NCI-H774 (cell line): ENCODE results near the gene CAPN7.
"Not testable (repeated sequence)": the region's sequence is repeated elsewhere in the genome, so short reads cannot be mapped to it uniquely, and the experiment has no call there.

Source experiments
- DNase-seq: peaks from one replicate; lab custom pipeline; 2025; lab: John Stamatoyannopoulos, UW

The CAPN7 gene

DNA sequence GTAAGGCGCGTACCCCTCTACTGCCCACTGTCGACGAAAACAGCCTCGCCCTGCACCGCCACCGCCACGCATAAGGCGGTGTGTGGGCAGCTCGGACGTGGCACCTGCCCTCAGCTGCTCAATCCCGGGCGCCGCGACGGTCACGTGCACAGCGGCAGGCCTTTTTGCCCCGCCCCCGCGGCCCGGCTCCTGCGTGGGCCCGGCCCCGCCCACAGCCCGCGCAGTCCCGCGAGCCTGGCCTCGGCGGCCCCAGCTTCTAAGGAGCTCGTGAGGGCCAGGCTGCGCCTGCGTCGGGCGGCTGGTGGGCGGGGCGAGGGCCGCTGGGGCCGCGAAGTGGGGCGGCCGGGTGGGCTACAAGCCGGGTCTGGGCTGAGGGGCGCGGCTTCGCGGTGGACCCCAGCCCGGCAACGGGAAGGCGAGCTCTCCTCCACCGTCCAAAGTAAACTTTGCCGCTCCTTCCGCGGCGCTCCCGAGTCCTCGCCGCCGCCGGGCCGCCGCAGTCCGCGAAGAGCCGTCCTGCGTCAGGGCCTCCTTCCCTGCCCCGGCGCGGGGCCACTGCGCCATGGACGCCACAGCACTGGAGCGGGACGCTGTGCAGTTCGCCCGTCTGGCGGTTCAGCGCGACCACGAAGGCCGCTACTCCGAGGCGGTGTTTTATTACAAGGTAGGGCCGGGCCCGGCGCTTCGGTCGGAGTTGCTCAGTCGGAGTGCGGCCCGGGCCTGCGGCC lies at the start of gene CAPN7:
CAPN7 (plus strand) TSS at position 313 of the 728 bp plus-strand sequence; CDS start at position 563, 250 bp downstream.
- no peak for DNase-seq

DNA sequence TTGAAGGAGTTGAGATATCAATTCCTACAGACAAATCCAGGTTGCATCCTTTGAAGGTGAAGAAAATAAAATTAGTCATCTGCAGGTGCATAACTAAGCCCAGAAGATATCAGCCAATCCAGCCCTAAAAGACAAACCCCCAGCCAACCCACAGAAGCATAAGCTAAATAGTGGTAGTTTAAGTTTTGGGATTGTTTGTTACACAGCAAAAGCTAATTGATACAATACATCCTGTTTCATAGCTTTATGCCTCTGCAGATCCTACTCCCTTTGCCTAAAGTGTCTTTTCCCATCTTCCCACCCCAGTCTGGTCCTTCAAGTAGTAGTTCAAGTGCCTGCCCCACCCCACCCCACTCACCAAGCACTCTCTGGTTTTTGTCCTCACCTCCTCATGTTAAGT lies 48.6 kb upstream of the CAPN7 start:
- DNase-seq: no peak

DNA sequence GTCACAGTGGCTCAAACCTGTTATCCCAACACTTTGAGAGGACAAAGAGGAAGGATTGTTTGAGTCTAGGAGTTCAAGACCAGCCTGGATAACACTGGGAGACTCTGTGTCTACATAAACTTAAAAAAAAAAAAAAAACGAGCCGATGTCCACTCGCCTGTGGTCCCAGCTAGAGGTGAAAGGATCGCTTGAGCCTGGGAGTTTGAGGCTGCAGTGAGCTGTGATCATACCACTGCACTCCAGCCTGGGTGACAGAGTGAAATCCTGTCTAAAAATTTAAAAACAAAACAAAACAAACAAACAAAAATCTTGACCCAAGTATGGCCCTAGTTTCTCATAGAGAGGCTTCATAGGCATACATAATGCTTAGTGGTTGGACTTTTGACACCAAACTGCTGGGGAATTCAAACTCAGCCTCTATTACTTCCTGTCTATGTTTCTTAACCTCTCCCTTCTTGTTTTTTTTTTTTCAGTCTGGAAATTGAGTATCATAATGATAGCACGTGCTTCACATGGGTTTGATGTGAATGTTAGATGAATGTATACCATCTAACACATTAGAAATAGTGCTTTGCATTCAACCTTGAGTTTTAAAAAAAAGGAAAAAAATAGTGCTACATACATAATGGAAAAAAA lies 46.4 kb upstream of the CAPN7 start:
- DNase-seq: no peak

DNA sequence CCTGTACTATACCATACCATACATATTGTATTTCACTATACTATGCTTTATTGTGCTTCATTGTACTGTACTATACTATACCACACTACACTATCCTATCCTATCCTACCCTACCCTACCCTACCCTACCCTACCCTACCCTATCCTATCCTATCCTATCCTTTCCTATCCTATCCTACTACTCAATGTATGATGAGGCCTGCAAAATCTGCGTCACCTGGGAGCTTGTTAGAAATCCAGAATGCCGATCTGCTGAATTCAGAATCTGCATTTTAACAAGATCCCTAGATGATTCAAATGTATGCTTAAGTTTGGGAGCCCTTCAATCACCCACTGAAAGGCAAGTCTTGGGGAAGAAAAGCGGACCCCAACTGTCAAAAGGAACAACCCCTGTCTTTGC lies 45.4 kb upstream of the CAPN7 start:
- DNase-seq: no peak

DNA sequence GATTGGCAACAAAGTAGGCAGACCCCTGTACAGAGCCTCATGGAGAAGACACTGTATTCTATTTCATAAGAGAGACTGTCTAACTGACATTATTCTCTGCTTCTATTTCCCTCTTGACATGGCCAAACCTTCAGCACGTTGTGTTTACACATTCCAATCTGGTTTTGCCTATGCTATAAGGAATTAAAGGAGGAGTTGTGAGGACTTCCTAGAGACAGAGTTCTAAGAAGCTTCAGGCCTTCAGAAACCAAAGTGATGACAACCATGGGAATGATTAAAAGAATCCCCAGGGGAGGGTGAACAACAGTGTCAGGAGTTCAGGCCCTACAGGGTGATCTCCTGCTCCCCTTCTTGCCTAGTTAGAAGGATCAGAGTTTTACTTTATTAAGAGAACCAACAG lies 44.9 kb upstream of the CAPN7 start:
- no peak for DNase-seq

DNA sequence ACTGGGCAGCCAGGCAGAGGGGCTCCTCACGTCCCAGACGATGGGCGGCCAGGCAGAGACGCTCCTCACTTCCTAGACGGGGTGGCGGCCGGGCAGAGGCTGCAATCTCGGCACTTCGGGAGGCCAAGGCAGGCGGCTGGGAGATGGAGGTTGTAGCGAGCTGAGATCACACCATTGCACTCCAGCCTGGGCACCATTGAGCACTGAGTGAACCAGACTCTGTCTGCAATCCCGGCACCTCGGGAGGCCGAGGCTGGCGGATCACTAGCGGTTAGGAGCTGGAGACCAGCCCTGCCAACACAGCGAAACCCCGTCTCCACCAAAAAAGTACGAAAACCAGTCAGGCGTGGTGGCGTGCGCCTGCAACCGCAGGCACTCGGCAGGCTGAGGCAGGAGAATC lies 42.4 kb upstream of the CAPN7 start:
- not testable (repeated sequence) for DNase-seq

DNA sequence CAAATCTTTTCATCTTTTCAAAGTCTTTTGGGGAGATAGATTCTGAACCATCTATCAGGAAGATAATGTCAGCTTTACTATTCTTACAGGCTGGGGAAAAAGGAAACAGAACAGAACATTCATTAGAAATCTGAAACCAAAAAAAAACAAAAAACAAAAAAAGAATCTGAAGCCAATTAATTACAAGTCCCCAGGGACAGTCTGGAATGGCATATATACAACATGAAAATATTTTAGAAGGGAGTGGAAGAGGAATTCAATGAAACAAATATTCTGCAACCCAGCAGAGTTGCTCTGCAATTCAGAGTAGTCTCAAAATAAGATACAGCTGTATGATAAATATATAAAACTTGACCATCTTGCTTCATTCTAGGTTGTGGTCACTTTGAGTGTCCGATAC lies 41.7 kb upstream of the CAPN7 start:
- DNase-seq: no peak

DNA sequence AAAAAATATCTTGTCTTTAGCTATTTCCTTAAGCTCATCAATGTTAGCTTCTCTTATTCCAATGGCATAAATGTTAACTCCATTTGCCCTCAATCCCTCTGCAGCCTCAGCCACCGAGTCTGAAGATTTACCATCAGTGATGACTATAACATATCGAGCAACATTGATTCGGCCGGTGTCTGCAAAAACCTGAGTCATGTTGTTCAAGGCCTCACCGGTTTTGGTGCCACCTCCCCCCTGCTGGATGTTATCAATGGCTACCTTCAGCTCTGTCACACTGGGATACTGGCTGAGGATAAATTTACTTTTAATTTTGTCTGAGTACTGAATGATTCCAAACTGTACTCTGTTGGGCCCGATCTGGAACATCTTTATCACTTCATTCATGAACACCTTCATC lies 41.0 kb upstream of the CAPN7 start:
- no peak for DNase-seq

DNA sequence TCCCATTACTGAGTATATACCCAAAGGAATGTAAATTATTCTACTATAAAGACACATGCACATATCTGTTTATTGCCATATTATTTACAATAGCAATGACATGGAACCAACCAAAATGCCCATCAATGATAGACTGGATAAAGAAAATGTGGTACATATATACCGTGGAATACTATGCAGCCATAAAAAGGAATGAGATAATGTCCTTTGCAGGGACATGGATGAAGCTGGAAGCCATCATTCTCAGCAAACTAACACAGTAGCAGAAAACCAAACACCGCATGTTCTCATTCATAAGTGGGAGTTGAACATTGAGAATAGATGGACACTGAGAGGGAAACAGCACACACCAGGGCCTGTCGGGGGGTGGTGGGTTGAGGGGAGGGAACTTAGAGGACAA lies 39.7 kb upstream of the CAPN7 start:
- not testable (repeated sequence) for DNase-seq

DNA sequence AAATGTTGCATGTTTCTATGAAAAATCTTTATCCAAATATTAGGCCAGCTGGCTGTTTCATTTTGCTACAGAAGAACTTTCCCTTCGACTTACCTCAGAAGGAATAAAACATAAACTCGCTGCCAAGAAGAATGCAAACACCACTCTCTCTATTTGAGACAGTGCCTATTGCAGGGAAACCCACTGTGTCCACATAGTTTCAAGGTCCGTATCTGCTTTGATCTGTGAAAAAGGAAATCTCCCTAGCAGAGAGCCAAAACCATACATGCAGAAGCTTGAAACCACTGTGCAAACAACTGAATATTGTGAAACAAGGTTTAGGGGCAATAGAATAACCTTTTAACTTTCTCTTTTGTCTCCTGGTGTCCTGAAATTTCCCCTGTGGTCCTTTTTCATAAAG lies 35.0 kb upstream of the CAPN7 start:
- no peak for DNase-seq

DNA sequence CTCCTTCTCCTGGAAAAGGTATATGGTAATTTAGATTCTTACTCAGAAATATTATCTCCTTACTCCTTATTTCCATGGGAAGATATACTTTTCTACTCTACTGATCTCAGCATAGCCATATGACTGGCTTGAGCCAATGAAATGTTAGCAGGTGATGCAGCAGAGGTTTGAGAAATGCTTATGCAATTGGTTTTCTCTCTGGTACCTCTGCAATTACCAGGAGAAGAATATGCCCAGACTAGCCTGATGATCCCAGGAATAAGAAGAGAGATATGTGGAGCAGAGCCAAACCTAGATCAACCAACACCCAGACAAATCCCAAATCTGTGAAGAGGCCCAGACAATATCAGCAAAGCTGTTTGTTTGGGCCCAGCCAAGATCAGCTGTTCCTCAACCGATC lies 33.2 kb upstream of the CAPN7 start:
- no peak for DNase-seq

DNA sequence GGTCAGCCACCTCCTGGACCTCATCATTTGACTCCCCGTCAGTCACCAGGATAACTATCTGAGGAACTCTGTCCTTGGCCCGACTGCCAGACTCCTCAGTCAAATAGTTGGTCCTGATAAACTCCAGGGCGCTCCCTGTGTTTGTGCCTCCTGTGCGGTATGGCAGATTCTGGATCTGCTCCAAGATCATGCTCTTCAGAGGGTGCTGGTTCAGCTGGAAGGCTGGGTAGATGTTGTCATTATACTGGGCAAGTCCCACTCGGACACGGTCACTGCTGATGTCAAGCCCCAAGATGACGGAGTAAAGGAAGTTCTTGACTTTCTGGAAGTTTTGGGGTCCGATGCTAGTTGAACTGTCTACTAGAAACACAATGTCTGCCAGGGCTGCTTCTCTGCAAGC lies 31.1 kb upstream of the CAPN7 start:
- no peak for DNase-seq

DNA sequence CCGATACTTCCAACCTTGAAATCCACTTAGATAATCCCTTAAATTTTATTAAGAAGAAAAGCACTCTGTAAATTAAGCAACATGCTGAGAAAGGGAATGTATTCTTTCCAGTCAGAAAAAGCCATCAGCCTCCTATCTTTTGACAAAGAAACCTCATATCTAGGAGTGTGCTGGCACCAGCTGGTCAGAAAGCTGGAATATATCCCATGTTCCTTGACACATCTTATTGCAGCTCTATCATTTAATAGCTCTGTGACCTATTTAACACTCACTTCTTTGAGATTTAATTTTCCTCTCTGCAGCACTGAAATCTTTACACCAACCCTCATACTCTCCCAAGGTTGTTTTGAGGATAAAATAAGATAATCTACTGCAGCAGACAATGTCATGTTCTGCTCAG lies 30.4 kb upstream of the CAPN7 start:
- no peak for DNase-seq

DNA sequence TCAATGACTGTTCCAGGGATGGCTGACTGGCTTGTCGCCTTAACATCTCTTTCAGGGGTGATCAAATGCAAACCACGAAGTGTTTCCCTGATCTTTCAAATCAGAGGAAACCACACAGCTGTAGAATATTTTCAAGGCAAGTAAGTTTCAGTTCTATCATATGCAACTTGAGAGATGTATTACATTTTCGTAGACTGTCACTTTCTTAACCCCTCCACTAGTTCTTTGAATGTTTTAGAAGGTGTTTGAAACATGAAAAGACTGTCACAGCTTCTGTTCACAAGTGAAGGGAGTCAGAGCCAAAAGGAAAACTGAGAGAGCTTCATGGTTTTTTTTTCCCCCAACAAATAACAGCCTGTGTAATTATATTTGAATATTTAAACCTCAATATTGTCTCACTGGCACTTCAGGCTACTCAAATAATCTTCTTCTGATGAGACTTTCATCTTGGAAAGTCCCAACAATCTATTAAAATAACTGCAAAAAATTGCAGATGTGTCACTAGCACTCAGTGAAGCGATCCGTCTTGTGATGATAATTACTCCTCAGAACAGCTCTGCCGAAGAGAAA lies 25.9 kb upstream of the CAPN7 start:
- no peak for DNase-seq

DNA sequence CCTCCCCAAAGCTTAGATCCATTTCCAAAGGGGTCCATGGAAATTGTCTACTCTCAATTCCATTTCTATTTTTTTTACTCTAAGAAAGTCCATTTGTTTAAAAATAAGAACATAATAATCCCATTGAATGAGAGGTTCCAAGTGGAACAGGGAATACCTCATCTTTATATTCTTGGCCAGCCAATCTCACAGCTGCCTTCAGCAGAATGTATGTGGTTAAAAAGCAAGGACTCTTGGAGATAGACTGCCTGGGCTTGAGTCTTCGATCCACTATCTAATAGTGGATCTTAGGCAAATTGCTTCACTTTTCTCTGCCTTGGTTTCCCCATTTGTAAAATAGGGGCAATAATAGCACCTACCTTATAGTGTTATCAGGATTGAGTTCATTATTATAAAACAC lies 24.5 kb upstream of the CAPN7 start:
- no peak for DNase-seq

DNA sequence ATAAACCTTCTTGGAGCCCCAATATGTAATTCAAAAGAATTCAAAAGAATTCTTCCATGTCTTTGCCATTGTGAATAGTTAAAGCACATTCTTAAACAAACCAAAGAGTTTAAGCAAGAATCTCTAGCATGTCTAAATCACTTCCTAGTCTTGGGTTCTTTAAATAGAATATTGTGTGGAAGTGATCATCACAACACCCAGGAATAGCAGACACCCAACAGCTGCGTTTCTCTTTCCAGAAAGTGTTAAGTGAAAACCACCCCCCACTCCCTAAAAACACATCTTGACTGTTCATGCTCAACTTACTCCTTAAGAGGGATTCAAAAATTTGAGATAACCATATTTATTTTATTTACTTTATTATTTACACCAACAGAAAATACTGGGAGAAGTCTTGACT lies 24.1 kb upstream of the CAPN7 start:
- no peak for DNase-seq

DNA sequence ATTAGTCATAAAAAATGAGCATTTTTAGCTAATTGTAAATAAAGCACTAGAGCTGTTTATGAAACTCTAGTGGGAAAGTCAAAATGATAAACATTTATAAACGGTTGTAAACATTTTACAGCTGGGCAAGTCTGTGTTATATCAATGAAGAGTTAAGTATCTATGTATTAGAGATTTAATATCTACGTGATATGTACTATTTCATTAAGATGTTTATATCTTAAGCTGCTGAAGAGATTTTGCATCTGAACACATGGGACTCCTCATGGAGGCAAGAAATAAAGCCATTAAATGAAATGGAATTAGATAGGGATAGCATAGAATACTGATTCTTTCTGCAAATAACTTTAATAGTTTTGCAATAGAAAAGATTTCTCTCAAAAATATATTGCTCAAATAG lies 23.0 kb upstream of the CAPN7 start:
- no peak for DNase-seq

DNA sequence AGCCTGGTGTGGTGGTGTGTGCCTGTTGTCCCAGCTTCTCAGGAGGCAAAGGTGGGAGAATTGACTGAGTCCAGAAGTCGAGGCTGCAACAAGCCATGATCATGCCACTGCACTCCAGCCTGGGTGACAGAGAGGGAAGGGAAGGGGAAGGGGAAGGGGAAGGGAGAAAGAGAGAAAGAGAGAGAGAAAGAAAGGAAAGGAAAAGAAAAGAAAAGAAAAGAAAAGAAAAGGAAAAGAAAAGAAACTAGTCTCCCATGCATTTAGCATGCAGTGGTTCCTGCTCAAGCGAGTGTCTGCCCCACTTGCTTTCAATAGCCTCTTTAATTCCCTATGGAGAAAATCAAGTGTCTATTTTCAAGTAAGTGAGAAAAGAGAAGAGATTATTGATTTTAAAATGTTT lies 20.6 kb upstream of the CAPN7 start:
- no peak for DNase-seq

DNA sequence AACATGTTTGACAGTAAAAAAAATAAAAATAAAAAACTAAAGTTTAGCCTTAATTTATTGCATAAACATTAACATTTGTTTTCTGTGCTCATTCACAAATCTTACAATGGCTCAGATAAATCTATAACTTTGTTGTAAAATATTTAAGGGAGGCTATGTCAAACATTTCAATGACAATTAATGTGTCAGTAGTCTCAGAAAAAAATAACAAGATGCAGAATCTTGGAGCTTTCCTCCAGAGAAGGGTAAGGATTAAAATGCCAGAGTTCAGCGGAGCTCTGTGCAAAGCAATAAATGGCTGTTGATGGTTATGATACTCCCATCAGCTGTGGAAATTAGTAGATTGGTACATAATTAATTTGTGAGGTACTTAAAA lies 20.0 kb upstream of the CAPN7 start:
- no peak for DNase-seq

DNA sequence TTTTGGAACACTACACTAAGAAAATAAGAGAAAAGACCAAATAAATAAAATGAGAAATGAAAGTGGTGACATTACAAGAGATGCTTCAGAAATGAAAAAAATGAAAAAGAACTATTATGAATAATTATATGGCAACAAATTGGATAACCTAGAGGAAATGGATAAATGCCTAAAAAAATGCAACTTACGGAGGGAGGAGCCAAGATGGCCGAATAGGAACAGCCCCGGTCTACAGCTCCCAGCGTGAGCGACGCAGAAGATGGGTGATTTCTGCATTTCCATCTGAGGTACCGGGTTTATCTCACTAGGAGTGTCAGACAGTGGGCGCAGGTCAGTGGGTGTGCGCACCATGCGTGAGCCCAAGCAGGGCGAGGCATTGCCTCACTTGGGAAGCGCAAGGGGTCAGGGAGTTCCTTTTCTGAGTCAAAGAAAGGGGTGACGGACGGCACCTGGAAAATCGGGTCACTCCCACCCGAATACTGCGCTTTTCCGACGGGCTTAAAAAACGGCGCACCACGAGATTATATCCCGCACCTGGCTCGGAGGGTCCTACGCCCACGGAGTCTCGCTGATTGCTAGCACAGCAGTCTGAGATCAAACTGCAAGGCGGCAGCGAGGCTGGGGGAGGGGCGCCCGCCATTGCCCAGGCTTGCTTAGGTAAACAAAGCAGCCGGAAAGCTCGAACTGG lies 19.4 kb upstream of the CAPN7 start:
- DNase-seq: not testable (repeated sequence)

DNA sequence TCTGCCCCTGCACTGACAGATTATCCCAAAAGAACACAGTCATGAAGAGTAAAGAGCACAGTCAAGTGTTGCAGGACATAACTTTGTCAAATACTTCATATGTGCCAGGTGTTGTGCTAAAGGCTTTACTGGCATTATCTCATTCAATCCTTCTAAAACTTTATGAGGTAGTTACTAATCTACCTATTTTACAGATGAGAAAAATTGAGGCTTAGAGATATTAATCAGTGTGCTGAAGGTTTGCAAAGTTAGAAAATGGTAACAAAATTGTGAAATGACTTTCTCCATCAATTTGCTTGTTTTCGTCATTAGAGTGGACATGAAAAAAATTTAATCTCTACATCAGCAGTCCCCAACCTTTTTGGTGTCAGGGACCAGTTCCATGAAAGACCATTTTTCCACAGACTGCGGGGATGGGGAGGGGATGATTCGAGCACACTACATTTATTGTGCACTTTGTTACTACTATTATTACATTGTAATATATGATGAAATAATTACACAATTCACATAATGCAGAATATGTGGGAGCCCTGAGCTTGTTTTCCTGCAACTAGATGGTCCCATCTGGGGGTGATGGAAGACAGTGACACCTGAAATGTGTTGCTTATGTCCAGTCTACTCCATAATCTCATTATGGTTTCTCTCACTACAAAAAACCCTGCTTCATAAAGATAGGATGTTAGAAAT lies 8.6 kb upstream of the CAPN7 start:
- no peak for DNase-seq

DNA sequence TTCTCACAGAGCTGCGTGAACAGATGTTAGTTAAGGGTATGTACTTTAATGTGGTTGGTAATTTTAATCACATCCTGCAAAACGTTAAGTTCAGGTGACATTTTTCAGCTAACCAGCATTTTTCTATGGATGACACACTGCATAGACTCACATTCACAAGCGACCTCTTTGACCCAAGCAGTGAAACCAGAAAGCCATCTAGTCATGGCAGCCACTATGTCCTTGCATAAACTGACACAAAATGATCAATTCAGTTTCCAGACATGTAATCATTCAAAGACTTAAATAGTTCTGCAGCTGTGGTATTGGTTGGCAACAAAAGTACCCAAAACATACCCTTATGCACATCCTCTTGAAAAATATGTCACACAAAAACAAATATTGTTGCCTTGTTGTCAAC lies 7.4 kb upstream of the CAPN7 start:
- no peak for DNase-seq
